NK-92 (cell line): ENCODE data around the gene MS4A4E.
"Not testable (repeated sequence)": the region's sequence is repeated elsewhere in the genome, so short reads cannot be mapped to it uniquely, and the experiment has no call there.

Source experiments
- DNase-seq: peaks from one replicate; lab custom pipeline; 2025; ENCODE audit not compliant: unreplicated experiment; lab: John Stamatoyannopoulos, UW

Gene MS4A4E

GRCh38 chr11:60242740-60243239 is at the start of gene MS4A4E:
Gene MS4A4E (minus strand): TSS chr11:60243137. CDS start chr11:60230055, 13,082 bp downstream.
- no peak for DNase-seq

GRCh38 chr11:60292145-60292544 is 49.2 kb upstream of the MS4A4E start:
- DNase-seq: no peak

- DNase-seq: no peak
Measured at GRCh38 chr11:60288531-60288930, 45.6 kb upstream of the MS4A4E start.

GRCh38 chr11:60285411-60286126 is 42.6 kb upstream of the MS4A4E start:
- DNase-seq: not testable (repeated sequence)

GRCh38 chr11:60282286-60282685 is 39.3 kb upstream of the MS4A4E start:
- DNase-seq: no peak

- no peak for DNase-seq
Measured at GRCh38 chr11:60281485-60281884, 38.5 kb upstream of the MS4A4E start.

- DNase-seq: no peak
Measured at GRCh38 chr11:60280412-60280811, 37.5 kb upstream of the MS4A4E start, which contains the start of gene MS4A4A. Gene MS4A4A (plus strand): TSS chr11:60280666. CDS start chr11:60280676, 10 bp downstream.

- DNase-seq: no peak
Measured at GRCh38 chr11:60274416-60274815, 31.5 kb upstream of the MS4A4E start.

GRCh38 chr11:60265373-60266214 is 22.7 kb upstream of the MS4A4E start:
- no peak for DNase-seq

GRCh38 chr11:60264644-60265043 is 21.7 kb upstream of the MS4A4E start:
- no peak for DNase-seq

GRCh38 chr11:60263402-60263801 is 20.5 kb upstream of the MS4A4E start:
- DNase-seq: no peak

- no peak for DNase-seq
Measured at GRCh38 chr11:60261014-60261413, 18.1 kb upstream of the MS4A4E start.

- DNase-seq: no peak
Measured at GRCh38 chr11:60257956-60258722, 15.2 kb upstream of the MS4A4E start.

GRCh38 chr11:60252213-60253108 is 9.5 kb upstream of the MS4A4E start:
- no peak for DNase-seq

GRCh38 chr11:60251485-60252212 is 8.7 kb upstream of the MS4A4E start:
- no peak for DNase-seq

GRCh38 chr11:60241786-60242185 is 1.2 kb downstream of the MS4A4E start:
- DNase-seq: no peak

GRCh38 chr11:60240662-60241061 is 2.3 kb downstream of the MS4A4E start:
- DNase-seq: no peak

GRCh38 chr11:60235321-60235720 is 7.6 kb downstream of the MS4A4E start:
- no peak for DNase-seq

GRCh38 chr11:60230681-60231080 is 12.3 kb downstream of the MS4A4E start:
- DNase-seq: no peak

GRCh38 chr11:60222141-60222540 is 20.8 kb downstream of the MS4A4E start:
- DNase-seq: no peak
